Measurements from ENCODE around the gene GHRH. TPM values are rescaled to one million over a fixed set of nuclear protein-coding genes. Genes with fewer than 3 reads are reported as not detected.

GHRH gene
- total RNA-seq, 1 experiment from 2014 or later: not detected

DNA sequence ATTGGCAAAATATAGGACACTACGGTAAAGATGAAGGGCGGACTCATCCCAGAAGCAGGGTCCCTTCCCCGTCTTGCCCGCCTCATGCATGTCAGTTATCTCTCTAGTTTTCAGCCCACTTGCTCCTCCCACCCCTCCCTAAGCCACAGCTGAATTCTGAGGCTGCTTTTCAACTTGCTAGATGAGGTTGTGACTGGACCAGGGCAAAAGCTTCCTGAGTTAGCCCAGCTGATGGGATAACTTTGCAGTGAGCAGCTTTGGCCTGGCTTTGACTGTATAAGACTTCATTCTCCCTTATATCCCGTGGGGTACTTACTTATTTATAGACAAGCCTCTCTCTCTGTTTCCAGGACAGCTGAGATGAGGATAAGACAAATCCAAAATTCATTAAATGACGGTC, 23.2 kb downstream of the GHRH start:
- DNase-seq (ENCODE audit: low spot score): no peak

DNA sequence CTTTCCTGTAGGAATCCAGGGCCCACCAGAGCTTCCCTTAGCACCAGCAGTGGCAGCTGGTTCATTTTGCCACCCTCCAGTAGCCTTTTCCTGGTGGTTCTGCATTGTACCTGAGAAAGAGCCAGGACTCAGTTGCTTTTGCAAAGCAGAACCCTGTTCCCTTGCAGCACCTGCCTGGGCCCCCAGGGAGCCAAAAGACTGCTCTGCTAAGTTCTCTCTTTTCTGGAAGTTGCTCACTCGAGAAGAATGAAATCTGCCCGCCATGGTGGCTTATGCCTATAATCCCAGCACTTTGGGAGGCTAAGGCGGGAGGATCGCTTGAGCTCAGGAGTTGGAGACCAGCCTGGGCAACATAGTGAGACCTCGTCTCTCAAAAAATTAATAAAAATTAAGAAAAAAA, 24.0 kb downstream of the GHRH start:
- no peak for DNase-seq (ENCODE audit: low spot score)

DNA sequence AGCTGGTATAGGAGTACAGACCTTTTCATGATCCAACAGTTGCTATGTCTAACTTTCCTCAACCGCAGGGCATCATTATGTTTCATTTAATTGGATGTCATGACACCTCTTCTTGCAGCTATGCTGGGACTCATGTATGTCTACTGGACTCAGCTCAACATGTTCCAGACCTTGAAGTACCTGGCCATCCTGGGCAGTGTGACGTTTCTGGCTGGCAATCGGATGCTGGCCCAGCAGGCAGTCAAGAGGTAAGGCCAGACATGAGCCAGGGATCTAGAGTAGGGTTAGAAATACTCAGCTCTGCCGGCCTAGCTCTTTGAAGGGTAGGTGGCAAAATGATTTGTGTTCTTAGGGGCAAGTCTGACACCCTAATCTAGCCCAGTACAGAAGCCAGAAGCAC, 25.2 kb downstream of the GHRH start:
- no peak for DNase-seq (ENCODE audit: low spot score)

GRCh38 chr20:37235065-37235464, 26.5 kb downstream of the GHRH start:
- no peak for DNase-seq (ENCODE audit: low spot score)

DNA sequence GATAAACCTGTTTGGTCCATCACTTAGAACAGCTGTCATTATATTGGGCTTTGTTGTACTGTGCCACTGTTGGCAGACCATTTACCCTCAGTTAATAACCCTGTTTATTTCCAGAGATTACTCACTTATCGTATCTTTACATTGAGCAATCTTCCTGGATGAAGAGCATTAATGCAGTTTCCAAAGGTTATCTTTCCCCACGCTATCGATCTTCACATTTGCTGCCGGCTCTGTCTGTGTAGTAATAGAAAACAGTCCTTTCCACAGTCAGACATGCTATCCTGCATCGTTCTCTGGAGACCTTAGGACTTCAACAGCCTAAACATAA, 27.4 kb downstream of the GHRH start:
- no peak for DNase-seq (ENCODE audit: low spot score)

- DNase-seq (ENCODE audit: low spot score): no peak
These were observed 27.9 kb downstream of the GHRH start for GRCh38 chr20:37233548-37234253.

DNA sequence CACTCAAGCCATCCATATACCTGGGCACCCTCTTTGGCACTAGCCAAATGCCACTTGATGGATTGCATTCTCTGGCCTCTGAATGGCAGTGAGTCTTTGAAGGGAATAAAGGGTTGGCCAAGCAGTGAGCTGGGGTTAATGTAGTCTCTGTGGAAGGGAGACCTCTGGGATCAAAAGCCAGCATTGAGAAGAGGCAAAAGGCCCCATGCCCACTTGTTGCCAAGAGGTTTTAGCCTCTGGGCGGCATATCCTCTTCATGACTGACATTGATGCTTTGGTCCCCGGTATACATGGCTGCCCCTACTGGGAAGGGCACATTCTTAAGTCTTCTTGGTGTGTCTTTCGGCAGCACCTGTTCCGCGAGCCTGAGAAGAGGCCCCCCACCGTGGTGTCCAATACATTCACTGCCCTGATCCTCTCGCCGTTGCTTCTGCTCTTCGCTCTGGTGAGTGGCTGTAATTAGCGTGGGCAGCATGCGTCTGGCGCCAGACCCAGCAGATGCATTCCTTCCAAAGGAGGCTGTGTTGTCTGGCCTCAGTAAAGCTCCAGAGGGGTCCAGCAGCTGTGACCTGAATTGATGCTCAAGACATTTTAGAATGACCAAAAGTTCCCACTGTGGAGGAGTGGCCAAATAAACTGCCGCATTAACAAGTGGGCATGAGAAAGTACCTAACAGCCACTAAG, 29.5 kb downstream of the GHRH start:
- no peak for DNase-seq (ENCODE audit: low spot score)

DNA sequence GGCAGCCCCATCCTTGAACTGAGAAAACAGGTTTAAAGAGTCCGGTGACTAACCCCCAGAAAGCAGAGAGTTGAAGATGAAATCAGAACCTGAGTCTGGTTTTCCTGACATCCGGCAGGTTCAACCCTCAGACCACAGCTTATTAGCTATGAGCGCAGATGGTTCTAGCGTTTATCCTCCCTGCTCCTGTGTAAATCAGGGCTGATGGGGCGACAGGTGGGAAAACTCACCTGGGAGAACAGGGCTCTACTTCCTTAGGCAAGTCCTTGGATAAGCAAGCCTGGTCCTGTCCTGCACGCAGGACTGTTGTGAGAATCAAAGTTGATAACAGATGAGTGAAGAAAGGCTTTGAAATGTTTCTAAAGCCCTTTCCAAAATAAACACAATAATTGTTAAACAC, 31.4 kb downstream of the GHRH start:
- no peak for DNase-seq (ENCODE audit: low spot score)

- DNase-seq (ENCODE audit: low spot score): no peak
These were observed 32.3 kb downstream of the GHRH start for GRCh38 chr20:37229357-37229756.

- DNase-seq (ENCODE audit: low spot score): no peak
These were observed 33.0 kb downstream of the GHRH start for GRCh38 chr20:37228656-37229055.

DNA sequence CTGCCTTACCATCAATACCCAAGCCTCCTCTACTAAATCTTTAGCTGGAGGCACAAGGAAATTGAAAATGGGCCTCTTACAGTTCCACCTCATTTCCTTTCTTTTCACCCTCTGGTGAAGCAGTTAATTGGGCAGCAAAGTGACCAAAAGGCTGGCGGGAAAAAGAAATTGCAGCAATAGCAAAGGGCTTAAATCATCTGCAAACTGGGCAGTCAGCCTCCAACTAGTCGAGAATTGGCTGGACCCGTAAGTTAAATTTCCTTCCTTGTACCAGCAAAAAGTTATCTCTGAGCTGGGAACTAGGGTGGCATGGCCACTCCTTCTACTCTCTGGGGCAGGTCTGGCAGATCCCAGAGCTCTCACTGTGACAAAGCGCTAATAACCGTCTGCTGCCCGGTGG, 33.5 kb downstream of the GHRH start:
- no peak for DNase-seq (ENCODE audit: low spot score)

- DNase-seq (ENCODE audit: low spot score): no peak
These were observed 34.7 kb downstream of the GHRH start for GRCh38 chr20:37226889-37227288.

GRCh38 chr20:37225146-37225545, 36.5 kb downstream of the GHRH start:
- no peak for DNase-seq (ENCODE audit: low spot score)

- no peak for DNase-seq (ENCODE audit: low spot score)
These were observed 38.6 kb downstream of the GHRH start for GRCh38 chr20:37223053-37223452.

- DNase-seq (ENCODE audit: low spot score): no peak
These were observed 39.5 kb downstream of the GHRH start for GRCh38 chr20:37222086-37222485.

- no peak for DNase-seq (ENCODE audit: low spot score)
These were observed 40.9 kb downstream of the GHRH start for GRCh38 chr20:37220731-37221130.

DNA sequence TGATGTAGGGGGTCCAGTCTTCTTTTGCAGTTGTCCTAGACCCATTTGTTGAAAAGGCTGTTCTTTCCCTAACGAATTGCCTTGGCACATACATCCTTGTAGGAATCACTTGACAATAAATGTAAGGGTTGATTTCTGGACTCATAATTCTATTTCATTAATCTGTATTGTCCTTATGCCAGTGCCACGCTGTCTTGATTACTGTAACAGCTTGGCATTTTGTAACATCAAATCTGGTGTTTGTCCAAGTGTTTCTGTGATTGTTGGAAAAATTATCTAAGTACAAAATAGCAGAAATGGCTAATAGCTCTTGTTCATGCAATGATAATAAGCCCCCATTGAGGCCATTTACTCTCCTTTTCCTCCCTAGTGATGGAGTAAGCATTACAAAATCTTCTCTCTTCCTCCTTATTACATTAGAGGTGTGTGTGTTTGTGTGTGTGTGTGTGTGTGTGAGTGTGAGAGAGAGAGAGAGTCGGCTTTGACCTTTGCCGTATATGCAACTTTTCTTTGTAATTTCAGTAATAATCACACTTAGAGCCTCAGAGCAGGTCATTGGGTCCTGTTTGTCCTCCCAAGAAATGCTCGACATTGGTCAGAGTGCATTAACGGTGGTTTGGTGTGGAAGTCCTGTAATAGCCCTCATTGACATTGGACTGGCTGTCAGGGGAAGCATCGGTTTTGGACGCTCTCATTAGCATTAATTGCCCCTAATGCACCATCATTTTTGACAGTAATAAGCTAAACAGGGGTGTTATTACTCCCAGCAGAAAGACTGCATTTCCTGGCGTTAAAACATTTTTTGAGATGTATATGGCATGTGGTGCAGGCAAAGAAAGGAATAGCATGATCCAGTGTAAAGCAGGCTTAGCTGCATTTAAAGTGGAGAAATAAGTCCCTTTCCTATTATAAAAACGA, 41.6 kb downstream of the GHRH start:
- DNase-seq (ENCODE audit: low spot score): no peak

- DNase-seq (ENCODE audit: low spot score): no peak
These were observed 42.6 kb downstream of the GHRH start for GRCh38 chr20:37218976-37219375.

- no peak for DNase-seq (ENCODE audit: low spot score)
These were observed 43.2 kb downstream of the GHRH start for GRCh38 chr20:37218441-37218840.

DNA sequence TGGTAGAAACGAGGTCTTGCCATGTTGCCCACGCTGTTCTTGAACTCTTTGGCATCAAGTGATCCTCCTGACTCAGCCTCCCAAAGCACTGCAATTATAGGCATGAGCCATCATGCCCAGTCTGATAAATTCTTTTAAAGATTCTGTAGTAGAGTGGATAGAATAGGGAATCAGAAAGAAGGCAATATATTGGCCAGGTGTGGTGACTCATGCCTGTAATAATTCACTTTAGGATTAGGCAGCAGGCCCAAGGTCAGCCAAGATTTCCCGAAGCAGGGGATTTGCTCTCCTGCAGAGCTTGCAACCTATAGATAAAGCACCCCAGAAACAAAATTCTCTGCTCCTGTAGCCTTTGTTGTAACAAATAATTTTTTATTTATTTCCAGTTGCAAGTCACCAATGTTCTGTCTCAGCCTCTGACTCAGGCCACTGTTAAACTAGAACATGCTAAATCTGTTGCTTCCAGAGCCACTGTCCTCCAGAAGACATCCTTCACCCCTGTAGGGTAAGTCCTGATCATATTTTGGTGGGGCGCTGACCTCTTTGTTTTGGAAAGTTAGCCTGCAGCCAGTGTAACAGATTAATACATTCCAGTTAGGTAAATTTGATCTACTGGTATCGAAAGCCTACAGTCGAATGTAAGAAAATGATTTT, 51.8 kb downstream of the GHRH start:
- no peak for DNase-seq (ENCODE audit: low spot score)

DNA sequence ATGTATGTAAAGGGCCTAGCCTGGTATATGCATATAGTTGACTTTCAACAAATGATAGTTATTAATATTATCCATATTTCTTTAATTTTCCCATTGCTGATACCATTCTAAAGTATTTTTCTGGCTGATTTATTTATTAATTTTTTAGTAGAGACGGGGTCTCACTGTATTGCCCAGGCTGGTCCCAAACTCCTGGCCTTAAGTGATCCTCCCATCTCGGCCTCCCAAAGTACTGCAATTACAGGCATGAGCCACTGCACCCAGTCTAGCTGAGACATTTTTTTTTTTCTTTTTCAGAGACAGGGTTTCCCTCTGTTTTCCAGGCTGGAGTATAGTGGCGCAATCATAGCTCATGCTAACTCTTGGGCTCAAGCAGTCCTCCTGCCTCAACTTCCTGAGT, 52.4 kb downstream of the GHRH start:
- no peak for DNase-seq (ENCODE audit: low spot score)

DNA sequence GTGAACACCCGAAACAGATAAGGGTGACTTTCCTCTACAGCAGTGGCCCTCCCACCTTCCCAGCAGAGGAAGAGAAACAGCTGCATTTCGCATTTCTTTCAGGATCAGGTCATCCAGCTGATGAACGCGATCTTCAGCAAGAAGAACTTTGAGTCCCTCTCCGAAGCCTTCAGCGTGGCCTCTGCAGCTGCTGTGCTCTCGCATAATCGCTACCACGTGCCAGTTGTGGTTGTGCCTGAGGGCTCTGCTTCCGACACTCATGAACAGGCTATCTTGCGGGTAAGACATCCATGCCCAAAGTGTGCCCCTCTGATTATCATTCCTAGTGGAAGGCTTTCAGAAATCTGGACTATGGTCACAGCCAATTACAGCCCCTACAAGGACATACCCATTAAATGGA, 54.4 kb downstream of the GHRH start:
- no peak for DNase-seq (ENCODE audit: low spot score)

Measured in H4 (cell line).